ENCODE results near the gene ATPAF2.

Gene ATPAF2

GRCh38 chr17:18011286-18011685 is 27.7 kb downstream of the ATPAF2 start:
- H3K27ac ChIP-seq: no peak overlapping the region
- no peak for TF ChIP-seq CTCF (IDR thresholded peaks at IDR 0.05)
- TF ChIP-seq ZFX (IDR thresholded peaks at IDR 0.05; ENCODE audit: borderline replicate concordance): no peak

DNA sequence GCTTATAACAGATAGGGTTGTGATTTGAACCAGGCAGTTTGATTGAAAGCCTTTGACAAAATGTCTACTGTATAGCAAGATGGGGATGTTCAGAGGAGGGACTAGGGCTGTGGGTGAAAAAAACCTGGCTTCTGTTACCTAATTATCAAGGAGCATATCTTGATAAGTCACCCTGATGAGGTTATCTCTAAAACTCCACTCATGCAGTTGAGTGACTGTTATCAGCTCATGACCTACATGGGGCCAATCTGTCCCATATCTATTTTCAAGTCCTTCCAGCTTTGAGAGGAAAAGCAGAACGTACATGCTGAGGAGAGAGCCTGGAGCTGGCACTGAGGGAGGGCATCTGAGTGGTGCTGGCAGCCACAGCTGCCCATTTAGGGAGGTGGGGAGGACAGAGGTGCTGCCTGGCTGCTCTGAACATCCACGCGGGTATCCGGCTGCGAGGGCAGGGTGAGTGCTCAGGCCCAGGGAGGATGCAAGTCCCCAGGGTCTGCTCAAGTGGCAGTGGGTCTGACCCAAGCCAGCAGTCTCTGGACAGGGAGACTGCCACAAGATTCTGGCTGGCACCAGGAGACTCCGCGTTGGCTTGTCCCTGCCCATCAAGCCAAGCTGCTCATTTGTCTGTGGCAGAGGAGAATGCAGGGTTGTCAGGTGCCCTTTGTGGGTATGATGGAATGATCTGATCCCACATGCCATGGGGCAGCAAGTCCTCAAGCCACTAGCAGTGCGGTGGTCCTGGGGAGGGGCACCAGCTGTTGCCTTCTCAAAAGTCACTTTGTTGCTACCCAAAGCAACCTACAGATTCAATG is 29.2 kb downstream of the ATPAF2 start:
- no peak for TF ChIP-seq CTCF (IDR thresholded peaks at IDR 0.05)
- TF ChIP-seq ZFX (IDR thresholded peaks at IDR 0.05; ENCODE audit: borderline replicate concordance): no peak
- H3K27ac ChIP-seq: no peak overlapping the region

- H3K27ac ChIP-seq: no peak overlapping the region
- no peak for TF ChIP-seq ZFX (IDR thresholded peaks at IDR 0.05; ENCODE audit: borderline replicate concordance)
- no peak for TF ChIP-seq CTCF (IDR thresholded peaks at IDR 0.05)
Observed at GRCh38 chr17:18008496-18009268, 30.3 kb downstream of the ATPAF2 start.

GRCh38 chr17:18006495-18007239 is 32.3 kb downstream of the ATPAF2 start:
- TF ChIP-seq ZFX (IDR thresholded peaks at IDR 0.05; ENCODE audit: borderline replicate concordance) (no peak), CTCF (IDR thresholded peaks at IDR 0.05) (no peak)

DNA sequence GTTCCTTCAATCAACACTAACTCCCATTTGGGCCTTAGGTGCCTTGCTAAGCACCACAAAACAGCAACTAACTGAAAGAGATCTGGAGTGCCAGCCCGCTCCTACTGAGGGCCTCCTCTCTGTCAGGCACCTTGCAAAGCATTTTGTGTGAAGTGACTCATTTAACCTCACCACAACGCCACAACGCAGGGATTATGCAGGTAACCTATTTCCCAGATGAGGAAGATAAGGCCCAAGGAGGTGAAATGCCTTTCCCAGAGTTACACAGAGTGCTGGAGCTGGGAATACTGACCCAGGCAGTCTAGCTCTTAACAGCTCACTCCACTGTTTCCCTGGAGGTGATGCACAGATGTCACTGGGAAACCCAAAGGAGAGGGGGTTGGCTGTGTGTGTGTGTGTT is 33.5 kb downstream of the ATPAF2 start:
- no peak for TF ChIP-seq ZFX (IDR thresholded peaks at IDR 0.05; ENCODE audit: borderline replicate concordance)
- no peak overlapping the region for H3K27ac ChIP-seq

More at GRCh38 chr17:18006495-18007239, 32.3 kb downstream of the ATPAF2 start:
- H3K27ac ChIP-seq: no peak overlapping the region

- H3K27ac ChIP-seq: no peak overlapping the region
- TF ChIP-seq ZFX (IDR thresholded peaks at IDR 0.05; ENCODE audit: borderline replicate concordance): no peak
- TF ChIP-seq CTCF (IDR thresholded peaks at IDR 0.05): peak; percentile 10; the same call in 1 of the 2 replicates
Observed at GRCh38 chr17:18004884-18005305, 34.1 kb downstream of the ATPAF2 start.

- no peak for TF ChIP-seq CTCF (IDR thresholded peaks at IDR 0.05)
- no peak for TF ChIP-seq ZFX (IDR thresholded peaks at IDR 0.05; ENCODE audit: borderline replicate concordance)
- H3K27ac ChIP-seq: no peak overlapping the region
Observed at GRCh38 chr17:18004345-18004744, 34.6 kb downstream of the ATPAF2 start.
